Left lobe of liver (tissue), 2 donors: ENCODE results near the gene TNK1. TPM values are rescaled to one million over a fixed set of nuclear protein-coding genes. Genes with fewer than 3 reads are reported as not detected.
"Not testable (repeated sequence)": the region's sequence is repeated elsewhere in the genome, so short reads cannot be mapped to it uniquely, and the experiment has no call there.

Experiments used
- ATAC-seq: fragments of 200-7000 bp; cut with Tn5 transposase; one replicate; pipeline ENCODE4 v1.9.1; 2020; ENCODE audit warnings: mild to moderate bottlenecking, moderate library complexity
- DNase-seq: peaks from one replicate; pipeline ENCODE4 v3.0.0-alpha.2; 2020; ENCODE audit warnings: low spot score
- total RNA-seq: library from RNA; stranded (reverse); gene quantifications from one replicate; pipeline ENCODE4 v1.2.1, GENCODE V29; 2021
- donor health status: DM: no; HTN: no; CAD: no; lungs with moderate emphysema.
- donor health status: DM: no; HTN: yes; CAD: no.

The TNK1 gene
- 5.2 TPM for total RNA-seq

DNA sequence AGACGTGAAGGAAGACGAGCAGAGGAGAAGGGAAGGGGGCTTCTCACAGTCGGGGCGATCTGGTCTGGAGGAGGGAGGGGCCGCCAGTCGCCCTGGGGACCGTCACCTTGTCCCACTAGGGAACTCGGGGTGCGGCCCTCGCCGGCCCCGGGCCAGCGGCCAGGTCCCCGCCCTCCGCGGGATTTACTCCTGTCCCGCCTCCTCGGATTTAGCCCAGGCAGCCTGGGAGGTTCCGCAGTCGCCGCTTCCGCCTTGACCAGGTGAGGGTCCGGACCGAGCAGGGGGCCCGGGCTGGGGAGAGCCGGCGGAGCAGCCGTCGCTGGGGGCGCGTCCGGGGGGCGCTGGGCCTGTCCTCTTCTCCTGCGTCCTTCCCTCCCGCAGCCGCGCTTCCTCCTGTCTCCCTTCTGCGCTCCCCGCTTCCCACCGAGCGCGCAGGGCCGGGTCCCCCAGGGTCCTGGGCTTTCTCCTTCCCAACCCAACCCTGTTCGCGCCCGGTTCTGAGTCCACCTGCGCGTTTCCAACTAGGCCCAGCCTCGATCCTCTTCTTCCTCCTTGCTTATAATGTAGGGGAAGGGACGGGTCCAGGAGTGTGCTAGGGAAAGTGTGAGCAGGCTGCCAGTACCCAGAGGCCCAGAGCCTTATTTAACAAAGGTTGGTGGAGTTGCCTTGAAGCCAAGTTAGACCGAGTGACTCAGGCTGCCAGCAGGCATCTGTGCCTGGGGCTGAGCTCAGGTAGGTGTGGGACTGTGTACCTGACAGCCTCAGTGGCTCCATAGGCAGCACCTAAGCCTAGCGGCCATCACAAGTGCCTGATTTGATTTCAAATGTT is at the start of gene TNK1:
Gene TNK1 (plus strand): TSS at position 235 of the 829 bp plus-strand sequence. CDS start 1,838 bp downstream, outside the sequence.
- peak; percentile 81 for DNase-seq
- ATAC-seq = peak; percentile 91

DNA sequence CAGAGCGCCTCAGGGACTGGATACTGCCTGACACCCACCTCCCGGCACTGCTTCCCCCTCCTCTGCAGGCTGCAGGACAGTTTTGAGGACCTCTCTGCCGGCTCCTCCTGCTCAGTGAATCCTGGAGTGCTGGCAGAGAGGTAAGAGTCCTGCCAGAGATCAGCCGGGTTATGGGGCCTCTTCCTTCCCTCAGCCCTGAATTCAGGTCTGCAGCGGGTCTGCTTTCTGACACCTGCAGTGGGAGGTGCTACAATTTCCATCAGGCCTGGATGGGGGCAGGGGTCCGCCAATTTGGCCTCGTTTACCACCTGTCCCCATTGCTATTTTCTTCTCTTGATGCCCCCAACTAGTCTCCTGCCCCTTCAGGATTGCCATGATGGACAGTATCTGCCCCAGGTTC is 48.8 kb upstream of the TNK1 start:
- ATAC-seq = no peak

DNA sequence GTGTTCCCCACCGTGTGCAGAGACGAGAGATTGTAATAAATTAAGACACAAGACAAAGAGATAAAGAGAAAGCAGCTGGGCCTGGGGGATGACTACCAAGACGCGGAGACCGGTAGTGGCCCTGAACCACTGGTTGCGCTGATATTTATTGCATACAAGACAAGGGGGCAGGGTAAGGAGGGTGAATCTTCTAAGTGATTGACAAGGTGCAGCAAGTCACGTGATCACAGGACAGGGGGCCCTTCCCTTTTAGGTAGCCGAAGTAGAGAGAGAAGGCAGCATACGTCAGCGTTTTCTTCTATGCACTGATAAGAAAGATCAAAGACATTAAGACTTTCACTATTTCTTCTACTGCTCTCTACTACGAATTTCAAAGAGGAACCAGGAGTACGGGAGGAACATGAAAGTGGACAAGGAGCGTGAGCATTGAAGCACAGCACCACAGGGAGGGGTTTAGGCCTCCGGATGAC is 48.3 kb upstream of the TNK1 start:
- not testable (repeated sequence) for DNase-seq, ATAC-seq

More for the DNA sequence above, 48.8 kb upstream of the TNK1 start:
- no peak for DNase-seq

DNA sequence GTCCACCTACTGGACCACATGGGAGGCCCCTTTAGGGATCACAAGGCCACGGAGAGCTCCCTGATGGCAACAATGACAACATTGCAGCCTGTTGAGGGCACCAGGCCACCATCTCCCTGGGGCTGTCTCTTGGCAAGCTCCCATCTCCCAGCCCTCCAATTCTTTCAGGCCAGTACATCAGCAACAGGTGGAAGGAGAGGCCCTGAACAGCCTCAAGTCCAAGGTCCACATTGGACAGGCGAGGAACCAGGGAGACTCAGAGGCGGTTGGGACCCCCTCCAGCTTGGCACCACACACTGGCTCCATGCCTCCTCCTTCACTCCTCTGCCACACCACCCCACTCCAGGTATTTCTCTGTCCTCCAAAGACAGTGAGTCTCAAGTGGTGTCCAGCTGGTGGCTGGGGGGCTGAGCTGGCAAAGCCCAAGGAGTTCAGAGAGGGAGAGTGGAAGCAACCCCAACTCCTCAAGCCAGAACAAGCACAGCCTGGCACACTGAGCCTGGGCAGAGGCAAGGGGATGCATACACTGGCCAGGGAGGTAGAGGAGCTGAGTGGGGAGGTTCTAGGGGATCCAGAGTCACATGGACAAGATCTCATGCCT is 45.9 kb upstream of the TNK1 start:
- DNase-seq (no peak), ATAC-seq (no peak)

DNA sequence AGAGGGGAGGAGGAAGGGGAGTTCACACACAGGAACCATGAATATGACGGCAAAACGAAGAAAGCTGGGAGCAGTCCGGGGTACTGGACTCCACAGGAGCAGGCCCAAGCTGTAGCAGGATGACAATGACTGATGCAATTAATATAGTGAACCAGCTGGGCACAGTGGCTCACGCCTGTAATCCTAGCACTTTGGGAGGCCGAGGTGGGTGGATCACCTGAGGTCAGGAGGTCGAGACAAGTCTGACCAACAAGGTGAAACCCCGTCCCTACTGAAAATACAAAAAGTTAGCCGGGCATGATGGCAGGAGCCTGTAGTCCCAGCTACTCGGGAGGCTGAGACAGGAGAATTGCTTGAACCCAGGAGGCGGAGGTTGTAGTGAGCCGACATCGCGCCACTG is 45.1 kb upstream of the TNK1 start:
- not testable (repeated sequence) for ATAC-seq

DNA sequence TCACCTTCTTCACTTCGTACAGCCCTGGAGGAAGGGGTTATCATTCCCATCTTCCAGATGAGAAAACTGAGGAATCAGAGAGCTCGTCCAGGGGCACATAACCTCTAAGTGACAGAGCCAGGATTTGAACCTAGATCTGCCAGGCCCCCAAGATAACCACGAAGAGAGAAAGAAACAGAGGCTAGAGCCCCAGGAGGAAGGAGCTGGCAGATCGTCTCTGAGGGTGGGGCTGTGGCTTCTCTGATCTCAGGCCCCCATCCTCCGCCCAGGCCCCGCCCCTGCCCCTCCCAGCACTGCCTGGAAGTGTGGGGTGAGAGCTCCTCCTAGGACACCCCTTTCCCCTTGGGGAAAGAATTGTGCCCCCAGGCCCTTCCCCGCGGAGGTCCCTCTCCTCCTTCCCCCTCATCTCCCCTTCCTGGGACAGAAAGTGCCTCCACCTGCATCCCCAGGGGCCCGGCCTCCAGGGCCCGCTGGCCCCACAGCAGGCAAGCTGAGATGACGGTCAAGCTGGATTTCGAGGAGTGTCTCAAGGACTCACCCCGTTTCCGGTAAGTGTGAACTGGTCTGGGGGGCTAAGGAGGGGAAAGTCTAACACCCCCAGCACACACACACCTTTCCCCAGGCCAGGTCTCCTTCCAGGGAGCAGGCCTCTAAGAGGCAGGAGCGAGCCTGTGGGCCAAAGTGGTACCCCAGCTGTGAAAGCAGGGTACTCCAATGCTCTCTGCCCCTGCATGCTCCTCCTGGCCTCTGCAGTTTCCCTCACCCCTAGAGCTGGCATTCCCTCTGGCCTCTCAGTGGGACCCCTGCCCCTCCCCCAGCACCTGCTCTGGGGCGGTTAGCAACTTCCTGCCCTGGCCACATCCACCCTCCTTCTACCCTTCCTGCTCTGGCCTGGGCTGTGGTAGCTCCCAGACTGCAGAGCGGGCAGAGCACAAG is 44.4 kb upstream of the TNK1 start, which contains the start of gene ACAP1:
Gene ACAP1 (plus strand): TSS at position 290 of the 936 bp plus-strand sequence. CDS start 206 bp downstream, at position 496.
- DNase-seq (peak; percentile 50), ATAC-seq (peak; percentile 26)

More for the DNA sequence above, 45.1 kb upstream of the TNK1 start:
- DNase-seq = not testable (repeated sequence)

DNA sequence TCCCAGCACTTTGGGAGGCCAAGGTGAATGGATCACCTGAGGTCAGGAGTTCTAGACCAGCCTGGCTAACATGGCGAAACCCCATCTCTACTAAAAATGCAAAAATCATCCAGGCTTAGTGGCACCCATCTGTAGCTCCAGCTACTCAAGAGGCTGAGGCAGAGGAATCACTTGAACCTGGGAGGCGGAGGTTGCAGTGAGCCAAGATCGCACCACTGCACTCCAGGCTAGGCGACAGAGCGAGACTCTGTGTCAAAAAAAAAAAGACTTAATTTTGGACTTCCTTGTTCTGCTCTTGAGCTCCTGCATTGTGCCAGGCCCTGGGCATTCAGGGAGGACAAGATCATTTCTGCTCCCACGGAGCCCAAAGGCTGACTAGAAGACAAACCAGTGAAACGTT is 43.3 kb upstream of the TNK1 start:
- not testable (repeated sequence) for ATAC-seq, DNase-seq

DNA sequence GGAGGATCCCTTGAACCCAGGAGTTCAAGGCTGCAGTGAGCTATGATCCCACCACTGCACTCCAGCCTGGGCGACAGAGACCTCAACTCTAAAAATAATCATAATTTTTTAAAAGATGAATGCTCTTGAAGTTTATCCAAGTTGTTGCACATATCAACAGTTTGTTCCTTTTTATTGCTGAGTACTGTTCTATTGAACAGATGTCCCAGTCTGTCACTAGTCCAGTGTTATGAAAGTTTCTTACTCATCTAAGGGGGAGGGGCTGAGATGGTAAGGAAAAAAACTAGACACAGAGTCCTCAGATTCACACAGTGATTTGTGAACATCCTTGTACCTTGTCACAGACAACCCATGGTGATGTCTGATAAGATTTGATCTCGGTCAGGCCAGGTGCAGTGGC is 40.7 kb upstream of the TNK1 start:
- ATAC-seq (no peak), DNase-seq (no peak)

DNA sequence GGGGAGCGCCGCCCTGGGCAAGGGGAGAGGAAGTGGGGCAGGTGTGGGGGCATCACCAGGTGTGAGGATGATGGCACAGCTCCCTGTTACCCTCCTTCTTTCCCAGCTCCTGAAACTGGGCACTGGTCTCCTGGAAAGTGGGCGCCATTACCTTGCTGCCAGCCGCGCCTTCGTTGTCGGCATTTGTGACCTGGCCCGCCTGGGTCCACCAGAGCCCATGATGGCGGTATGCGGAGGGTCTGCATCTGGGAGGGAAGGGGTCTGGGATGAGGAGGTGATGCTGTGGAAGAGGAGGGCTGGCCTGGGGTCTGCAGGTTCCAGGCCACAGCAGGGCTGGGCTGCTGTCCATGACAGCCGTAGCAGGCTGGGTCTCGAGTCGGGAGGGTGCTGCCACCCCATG is 39.0 kb upstream of the TNK1 start:
- ATAC-seq (no peak), DNase-seq (no peak)

DNA sequence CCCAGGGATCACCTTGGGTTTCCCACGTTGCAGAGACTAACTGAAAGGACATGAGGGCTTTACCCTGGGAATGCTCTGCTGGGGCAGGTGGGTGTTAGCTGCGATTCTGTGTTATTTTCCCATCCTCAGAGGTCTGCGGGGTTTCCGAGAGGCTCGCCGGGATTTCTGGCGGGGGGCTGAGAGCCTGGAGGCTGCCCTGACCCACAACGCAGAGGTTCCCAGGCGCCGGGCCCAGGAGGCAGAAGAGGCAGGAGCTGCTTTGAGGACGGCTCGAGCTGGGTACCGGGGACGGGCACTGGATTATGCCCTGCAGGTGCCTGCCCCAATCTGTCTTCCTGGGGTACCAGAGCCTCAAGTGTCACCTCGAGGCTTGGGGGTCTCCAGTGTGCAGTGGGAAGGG is 37.6 kb upstream of the TNK1 start:
- DNase-seq (no peak), ATAC-seq (no peak)

DNA sequence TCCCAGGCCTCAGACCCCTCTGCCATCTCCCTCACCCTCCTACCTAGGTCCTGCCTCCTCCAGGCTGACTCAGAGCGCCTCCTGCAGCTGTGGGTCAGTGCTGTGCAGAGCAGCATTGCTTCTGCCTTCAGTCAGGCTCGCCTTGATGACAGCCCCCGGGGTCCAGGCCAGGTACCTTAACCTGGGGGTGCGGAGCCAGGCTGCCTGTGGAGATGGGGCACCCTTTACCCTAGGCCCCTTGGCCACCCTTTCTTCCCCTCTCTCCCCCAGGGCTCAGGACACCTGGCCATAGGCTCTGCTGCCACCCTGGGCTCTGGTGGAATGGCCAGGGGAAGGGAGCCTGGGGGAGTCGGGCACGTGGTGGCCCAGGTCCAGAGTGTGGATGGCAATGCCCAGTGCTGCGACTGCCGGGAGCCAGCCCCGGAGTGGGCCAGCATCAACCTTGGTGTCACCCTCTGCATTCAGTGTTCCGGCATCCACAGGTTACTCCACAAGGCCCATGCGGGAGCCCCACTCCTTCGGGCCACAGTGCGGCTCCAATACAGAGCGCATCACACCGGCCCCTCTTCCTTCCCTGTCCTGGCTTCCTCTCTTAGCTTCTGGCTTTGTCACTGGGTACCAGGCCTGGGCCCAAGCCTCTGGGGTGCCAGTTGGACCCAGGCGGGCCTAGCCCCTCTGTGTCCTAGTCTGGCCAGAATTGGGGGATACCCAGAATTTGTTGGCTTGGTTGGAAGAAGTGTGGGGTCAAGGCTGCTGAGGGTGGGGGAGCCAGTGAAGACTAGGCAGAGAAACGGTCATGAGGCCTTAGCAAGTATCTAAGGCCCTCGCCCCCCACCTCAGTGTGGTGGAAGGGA is 33.9 kb upstream of the TNK1 start:
- no peak for ATAC-seq
- DNase-seq = peak; percentile 48

DNA sequence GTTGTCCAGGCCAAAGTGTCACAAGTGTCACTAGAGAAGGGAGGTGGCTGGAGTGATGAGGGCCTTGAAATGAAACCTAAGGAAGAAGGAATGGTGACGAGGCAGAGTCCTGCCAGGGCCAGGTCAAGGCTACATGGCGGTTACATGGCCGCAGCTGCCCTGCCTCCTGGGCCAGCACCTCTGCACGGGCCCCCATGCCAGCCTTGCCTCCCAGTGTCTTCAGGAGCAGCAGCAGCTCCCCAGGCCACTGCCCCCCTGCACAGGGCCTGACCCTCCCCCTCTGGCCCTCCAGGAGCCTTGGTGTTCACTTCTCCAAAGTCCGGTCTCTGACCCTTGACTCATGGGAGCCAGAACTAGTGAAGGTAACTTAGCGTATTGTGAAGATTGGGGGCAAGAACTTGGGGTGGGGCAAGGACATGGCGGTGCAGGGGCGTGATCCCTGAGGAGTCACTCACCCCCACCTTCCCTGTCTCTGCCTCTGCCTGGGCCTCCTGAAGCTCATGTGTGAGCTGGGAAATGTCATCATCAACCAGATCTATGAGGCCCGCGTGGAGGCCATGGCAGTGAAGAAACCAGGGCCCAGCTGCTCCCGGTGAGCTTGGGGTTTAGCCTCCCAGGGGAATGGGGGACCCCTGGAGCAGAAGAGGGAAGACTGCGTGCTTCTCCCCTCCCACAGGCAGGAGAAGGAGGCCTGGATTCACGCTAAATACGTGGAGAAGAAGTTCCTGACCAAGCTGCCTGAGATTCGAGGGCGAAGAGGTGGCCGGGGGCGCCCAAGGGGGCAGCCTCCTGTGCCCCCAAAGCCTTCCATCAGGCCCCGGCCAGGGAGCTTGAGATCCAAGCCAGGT is 33.0 kb upstream of the TNK1 start:
- DNase-seq = peak; percentile 44
- no peak for ATAC-seq

DNA sequence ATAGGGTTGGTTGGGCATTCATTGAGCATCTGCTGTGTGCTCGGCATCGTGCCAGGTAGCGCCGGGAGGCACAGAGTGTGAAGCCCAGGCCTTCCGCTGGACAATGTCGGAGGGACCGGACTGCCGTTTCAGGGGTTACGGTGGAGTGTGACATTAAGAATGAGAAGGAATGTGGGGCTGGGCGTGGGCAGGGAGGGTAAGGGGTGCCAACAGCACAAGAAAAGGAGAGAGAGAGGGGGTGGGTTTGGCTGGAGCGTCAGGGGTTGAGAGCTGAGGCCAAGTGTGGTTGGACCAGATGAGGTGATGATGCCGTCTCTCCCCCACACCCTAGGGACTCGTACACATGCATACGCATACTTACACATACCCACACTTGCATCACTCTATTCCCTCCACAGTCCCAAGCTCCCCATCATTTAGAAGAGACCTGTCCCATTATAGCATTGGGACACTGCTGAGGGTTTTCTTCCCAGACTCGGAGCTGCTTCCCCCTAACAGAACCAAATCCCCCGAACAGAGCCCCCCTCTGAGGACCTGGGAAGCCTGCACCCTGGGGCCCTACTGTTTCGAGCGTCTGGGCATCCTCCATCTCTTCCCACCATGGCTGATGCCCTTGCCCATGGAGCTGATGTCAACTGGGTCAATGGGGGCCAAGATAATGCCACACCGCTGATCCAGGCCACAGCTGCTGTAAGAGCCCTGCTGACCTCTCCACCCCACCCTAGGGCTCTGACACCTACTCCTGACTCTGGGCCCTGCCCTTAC is 32.2 kb upstream of the TNK1 start:
- ATAC-seq = no peak
- peak; percentile 53 for DNase-seq

DNA sequence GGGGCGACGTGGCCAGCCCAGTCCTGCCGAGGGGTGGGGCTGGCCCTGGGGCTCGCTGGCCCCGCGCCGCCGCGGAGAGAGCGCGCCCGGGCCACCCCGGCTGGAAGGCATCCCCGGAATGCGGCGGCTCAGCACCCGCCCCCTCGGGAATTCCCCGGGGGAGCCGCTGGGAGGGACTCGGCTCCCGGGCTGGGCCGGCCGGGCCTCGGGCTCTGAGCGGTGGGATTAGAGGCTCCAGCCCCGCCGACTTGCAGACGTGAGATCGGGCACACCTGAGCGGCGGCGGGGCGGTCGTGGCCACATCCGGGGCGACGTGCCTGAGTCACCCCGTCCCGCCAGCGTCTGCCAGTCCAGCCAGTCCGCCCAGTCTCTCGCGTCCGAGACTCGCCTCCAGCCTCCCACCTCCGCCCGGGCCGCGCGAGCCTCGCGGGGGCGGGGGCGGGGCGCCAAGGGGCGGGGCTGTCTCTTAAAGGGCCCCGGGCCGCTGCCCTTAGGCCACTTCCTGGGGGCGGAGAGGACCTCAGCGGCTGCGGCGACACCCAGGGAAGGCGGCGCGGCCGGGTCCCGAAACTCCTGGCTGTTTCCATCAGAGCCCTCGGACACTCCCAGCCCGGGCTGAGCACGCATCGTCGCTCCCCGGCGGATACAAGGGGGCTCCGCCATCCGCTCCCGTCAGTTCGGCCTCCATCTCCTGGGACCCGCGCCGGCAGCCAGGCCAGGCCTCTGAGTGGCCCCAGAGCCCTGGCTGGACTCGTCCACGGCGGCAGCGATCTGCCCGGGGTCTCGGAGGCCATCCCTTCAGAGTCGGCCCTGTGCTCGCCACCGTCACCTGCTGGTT is 29.0 kb upstream of the TNK1 start, which contains the start of gene KCTD11:
Gene KCTD11 (plus strand): TSS at position 498 of the 838 bp plus-strand sequence.
- ATAC-seq (peak; percentile 81), DNase-seq (peak; percentile 94)

DNA sequence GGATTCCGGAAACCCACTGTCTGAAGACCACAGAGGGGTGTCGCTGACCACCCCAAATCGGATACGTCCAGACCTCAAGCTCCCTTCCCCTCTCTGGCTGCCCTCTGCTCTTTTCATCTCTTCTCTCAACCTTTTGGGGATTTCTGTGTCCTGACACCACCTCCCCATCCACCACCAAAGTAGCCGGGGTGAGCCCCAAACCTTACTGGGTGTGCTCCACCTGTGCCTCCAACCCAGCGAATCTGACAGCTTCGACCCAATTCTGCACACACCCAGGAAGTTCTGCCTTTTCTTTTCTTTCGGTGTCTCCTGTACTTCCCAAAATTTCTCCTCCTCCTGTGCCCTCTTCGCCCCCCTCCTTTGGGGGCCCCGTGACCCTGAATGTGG is 28.4 kb upstream of the TNK1 start:
- DNase-seq = no peak
- no peak for ATAC-seq

DNA sequence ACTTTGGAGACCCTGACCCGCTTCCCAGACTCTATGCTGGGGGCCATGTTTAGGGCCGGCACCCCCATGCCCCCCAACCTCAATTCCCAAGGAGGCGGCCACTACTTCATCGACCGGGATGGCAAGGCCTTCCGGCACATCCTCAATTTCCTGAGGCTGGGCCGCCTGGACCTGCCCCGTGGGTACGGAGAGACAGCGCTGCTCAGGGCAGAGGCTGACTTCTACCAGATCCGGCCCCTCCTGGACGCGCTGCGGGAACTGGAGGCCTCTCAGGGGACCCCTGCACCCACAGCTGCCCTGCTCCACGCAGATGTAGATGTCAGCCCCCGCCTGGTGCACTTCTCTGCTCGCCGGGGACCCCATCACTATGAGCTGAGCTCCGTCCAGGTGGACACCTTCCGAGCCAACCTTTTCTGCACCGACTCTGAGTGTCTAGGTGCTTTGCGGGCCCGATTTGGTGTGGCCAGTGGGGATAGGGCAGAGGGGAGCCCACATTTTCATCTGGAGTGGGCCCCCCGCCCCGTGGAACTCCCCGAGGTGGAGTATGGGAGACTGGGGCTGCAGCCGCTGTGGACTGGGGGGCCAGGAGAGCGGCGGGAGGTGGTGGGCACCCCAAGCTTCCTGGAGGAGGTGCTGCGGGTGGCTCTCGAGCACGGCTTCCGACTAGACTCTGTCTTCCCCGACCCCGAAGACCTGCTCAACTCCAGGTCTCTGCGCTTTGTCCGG is 27.8 kb upstream of the TNK1 start:
- ATAC-seq (no peak), DNase-seq (no peak)
